ENCODE measurements around the gene CCL5.

The CCL5 gene

DNA sequence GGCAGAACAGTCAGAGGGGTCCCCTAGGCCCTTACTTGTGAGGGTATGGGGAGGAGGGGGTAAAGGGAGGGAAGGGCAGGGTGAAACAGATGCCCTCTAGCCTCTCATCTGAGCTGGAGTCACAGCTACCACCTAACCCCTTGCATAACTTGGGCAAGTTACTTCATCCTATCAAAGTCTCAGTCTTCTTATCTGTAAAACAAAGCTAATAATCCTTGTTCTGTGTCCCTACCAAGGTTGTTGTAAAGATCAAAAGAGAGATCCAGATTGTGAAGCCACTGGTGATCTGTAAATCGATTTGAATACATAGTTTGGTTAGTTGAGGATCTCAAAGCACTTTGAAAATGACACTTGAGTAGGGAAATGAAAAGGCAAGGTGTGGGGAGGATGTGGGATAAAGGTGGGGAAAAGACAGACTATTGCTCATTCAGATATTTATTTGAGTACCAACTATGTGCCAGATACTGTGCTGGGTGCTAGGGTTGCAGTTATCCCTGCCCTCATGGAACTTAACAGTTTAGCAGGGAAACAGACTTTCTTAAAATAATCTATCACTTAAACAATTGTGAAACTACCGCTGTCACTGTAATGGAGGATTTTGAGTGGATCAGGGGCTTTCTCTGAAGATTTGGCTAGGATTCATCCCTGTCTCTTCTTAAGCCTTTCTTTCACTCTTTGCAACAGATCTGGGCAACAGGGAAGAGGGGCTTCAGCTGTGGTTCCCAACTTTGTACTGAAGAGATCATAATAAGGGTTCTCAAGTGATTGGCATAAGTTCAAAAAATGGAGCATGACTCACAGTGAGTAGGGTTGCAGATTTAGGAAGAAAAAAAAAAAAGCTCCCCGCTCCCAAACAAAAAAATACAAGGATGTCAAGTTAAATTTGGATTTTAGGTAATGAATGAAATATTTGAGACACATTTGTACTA lies 14.5 kb downstream of the CCL5 start:
- no peak for DNase-seq

DNA sequence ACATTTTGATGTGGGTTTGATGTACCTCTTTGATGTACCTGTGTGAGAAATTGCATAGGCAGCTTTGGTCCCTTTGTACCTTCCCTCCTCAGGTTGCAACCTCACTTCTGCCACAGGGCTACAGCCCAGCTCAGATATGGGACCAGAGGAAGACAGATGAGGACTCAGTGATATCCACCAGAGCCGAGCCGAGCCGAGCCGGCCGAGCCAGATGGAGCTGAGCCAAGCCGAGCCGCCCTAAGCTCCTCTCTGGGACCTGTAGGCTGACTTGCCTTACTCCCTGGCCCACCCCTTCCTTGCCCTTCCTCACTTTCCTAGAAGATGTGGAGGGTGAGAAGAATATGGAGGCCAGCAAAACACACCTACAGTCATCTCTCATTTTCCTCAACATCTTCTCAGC lies 15.3 kb downstream of the CCL5 start:
- no peak for DNase-seq

DNA sequence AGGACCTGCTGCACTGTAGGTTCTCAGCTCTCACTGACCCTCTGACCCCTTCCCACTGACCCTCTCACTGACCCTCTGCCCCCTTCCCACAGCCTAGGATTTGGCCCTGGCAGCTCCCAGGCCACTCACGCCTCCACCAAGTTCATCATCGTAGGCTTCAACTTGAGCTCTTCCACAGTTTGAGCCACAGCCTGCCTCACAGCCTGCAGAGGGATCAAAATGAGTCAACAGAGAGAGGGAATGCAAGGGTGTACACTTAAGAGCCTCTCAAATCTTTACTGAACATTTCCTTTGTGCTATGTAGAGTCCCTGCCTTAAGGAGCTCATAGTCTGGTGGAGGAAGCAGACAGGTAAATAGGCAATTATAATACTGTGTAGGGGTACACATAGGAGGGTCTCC lies 23.6 kb downstream of the CCL5 start:
- no peak for DNase-seq

DNA sequence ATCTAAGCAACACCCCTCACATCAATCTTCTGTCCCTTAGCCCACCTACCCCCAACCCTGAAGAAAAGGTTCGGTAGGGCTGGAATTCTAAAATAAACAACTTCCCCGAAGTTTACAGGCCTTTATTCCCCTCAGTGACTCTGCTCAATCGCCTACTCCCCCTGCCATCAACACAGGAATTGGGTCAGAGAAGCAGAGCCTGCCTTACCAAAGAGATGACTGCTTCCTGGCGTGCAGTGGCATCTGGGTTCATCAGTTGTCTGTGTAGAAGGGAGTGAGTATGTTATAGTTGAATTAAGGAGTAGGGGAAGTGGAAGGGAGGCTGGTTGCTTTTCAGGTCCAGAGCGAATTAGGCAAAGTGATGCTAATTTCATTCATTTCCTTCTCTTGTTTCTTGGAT lies 24.2 kb downstream of the CCL5 start:
- DNase-seq, result no peak

DNA sequence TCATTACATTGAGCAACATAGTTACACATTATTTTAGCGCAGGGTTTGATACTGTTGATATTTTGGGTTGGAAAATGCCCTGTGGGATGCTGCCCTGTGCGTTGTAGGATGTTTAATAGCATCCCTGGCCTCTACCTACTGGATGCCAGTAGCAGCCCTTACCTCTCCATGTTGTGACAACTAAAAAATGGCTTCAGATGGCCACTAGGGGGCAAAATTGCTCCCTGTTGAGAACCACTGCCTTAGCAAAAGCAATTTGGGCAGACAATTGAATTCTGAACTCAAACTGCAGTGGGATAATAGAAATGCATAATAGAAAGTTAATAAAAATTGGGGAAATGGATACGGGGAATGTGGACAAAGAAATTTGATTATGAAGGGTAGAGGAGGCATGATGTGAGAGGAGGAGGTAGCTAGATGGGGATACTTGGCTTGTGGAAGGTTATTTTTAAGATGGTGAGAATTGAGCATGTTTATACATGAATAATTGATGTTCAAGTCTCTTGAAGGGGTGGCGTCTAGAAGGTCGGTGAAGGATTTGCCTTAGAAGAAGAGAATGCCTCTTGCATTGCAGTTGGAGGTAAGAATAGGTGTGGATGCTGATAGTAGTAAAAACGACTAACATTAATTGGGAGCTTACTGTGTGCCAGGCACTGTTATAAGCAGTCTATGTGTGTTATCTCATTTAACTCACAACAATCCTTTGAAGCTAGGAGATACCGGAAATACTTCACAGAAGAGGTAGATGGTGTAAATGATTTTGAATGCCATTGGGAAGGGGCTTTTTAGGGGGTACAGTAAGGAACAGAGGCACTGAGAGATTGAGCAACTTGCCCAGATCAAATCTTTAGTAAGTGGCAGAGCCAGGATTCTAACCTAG lies 30.5 kb downstream of the CCL5 start:
- DNase-seq, result peak in 1 of 4 experiments; percentile 3

DNA sequence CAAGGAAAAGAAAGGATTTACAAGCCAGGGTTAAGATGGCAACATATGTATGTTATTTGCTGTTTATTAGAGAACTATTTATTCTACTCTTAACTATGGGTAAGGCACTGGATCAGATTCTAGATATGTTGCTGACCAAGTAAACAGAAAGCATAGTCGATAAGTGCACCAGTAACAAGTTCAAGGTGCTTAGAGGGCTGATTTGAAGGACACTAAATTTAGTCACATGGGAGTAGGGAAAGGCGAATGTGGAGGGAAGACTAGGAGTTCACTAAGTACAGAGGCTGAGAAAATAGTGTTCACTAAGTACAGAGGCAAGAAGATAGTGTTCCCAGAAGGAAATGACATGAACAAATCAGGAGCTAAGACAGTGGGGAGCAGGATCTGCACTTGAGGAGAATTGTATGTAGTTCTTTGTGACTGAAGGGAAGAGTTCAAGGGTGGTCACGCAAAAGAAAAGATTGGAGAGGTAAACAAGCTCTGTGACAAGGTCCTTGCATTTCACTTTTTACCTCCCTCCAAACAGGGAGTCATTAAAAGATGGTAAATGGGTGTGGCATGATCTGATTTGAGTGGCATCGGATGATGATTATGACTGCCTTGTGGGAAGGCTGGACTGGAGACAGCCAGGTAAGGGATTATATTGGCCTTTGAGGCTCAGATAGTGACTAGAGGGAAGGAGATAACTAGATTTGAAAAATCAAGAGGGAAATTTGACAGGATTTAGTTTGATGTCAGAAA lies 32.4 kb downstream of the CCL5 start:
- DNase-seq, result no peak

DNA sequence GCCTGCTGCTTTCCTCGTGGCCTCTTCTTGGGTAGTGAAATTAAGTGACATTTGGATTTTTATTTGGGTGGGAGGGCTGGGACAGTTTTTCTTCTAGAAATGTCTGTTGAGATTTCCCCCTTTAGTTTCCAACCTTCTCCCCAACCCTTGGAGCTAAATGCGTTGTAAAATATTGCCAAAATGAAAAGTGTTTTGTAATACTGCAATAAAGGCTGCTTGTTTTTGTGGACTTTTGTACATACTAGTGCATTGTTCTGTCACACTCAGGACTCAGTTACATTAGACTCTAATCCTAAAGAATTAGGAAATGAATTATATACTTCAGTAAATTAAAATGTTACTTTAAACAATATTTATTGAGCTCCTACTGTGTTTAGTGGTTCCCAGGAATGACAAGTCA lies 33.2 kb downstream of the CCL5 start:
- no peak for DNase-seq

DNA sequence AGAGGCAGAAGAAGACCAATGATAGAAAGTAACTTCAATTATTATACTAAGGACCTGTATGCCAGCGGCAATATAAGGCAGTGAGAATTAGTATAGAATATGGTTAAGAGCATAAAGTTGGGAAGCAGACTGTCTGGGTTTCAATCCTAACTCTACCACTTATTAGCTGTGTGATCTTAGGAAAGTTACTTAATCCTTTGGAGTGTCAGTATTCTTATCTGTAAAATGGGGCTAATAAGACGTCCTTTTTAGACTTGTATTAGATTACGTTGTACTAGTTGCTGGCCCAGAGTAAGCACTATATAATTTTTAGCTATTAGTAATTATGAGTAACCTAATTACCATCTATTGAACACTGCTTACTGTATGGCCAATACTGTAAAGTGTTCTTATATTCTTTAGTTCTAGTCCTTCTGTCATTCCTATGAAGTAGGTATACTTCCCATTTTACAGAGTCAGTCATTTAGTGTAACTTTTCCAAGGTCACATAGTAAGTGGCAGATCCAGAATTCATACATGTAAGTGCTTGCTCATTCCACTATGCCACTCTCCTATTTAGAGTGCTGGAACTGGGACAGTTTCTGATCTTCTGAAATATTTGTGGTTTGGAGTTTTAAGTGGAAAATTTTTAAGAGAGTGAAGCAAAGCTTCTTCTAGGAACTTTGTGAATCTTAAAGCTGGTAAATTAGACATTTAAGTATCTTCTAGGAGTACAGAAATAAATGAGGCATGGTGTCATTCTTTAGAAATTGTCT lies 33.9 kb downstream of the CCL5 start:
- DNase-seq, result no peak

DNA sequence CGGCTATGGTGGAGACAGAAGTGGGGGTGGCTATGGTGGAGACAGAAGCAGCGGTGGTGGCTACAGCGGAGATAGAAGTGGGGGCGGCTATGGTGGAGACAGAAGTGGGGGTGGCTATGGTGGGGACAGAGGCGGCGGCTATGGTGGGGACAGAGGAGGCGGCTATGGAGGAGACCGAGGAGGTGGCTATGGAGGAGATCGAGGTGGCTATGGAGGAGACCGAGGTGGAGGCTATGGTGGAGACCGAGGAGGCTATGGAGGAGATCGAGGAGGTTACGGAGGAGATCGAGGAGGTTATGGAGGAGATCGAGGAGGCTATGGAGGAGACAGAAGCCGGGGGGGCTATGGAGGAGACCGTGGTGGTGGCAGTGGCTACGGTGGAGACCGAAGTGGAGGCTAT lies 35.6 kb downstream of the CCL5 start:
- DNase-seq, result no peak

DNA sequence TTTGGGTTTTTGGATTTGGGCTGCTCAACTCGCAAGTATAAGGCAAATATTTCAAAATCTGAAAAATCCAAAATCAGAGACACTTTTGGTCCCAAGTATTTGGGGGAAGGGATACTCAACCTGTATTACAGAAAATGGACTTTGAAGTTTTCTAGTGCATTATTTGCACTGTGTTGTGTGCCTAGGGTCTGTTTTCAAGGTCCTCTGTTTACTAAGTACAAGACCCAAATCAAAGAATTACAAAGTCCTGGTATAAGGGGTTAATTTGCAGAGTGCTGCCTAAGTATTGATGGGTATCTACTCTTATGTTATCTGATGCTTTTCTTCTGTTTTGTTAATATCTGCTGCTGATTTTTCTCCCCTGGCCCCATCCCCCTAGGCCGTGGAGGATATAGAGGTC lies 36.5 kb downstream of the CCL5 start:
- no peak for DNase-seq

DNA sequence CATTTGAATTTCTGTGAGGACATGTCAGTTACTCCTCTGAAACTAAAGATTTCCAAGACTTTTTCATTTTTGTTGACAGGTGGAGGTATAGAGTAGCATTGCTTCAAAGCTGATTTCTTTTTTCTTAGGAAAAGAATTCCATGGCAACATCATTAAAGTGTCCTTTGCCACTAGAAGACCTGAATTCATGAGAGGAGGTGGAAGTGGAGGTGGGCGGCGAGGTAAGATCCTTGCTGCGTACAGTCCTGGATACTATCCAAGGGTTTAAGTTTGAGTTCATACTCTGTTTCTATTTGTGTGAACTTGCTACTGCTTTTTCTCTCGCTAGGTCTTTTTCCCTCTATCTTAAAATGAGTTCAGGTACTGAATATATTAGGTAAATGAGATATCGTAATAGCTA lies 37.9 kb downstream of the CCL5 start:
- DNase-seq, result no peak

DNA sequence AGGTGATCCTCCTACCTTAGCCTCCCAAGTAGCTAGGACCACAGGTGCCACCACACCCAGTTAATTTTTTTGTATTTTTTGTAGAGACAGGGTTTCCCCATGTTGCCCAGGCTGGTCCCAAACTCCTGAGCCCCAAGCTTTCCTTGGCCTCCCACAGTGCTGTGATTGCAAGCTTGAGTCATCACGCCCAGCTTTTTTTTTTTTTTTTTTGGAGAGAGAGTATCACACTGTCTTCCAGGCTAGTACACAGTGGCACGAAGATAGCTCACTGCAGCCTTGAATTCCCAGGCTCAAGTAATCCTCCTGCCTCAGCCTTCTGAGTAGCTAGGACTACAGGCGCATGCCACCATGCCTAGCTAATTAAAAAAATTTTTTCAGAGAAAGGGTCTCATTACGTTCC lies 38.7 kb downstream of the CCL5 start:
- no peak for DNase-seq

DNA sequence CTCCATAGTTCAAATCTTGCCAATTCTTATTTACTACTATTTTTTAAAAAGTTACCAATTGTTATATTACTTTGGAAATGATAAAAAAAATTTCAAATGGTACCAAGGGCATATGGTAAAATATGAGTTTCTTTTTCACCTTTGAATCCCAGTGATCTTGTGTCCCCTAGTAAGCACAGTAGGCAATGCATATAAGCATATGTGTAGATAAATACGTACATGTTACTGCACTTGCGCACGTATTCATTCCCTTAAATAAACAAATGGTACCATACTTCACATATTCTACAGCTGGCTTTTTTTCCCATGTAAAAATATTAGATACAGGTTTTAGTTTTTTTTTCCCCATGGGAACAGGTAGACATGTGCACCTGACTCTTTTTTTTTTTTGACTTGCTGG lies 39.1 kb downstream of the CCL5 start:
- DNase-seq, result no peak

DNA sequence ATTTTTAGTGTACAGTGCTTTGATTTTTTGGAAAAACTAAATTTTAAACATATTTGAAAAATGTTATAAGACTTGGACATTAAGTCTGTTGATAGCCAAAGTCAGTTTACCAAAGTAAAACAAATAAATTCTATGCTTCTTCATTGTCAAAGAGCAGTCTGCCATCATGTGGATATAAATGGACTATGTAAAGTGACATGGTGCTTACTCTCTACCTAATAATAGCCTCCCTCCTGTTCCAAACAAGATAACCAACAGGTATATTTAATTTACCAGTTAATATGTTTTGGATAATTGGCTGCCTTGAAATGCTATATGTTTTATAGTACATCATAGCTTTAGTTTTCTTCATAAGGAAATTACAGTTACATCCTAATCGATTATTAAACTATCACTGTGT lies 55.0 kb downstream of the CCL5 start:
- DNase-seq, result no peak
